A673 (cell line): ENCODE data around the gene BMP2K. TPM values are rescaled to one million over a fixed set of nuclear protein-coding genes. Genes with fewer than 3 reads are reported as not detected.

Source experiments
- BruUV-seq: library from RNA; stranded (reverse); fragments of 400-500 nt; replicated peaks from 2 replicates; lab custom pipeline; 2021; lab: Mats Ljungman, UMichigan
- CTCF ChIA-PET: fragments of 300-600 bp; sonication (Branson Sonifier 250); formaldehyde crosslinking; loops from one replicate; lab custom pipeline; 2022; ENCODE audit warnings: antibody characterized with exemption; lab: Charles Lee
- POLR2A ChIA-PET: fragments of 300-600 bp; sonication (Branson Sonifier 250); formaldehyde crosslinking; loops from one replicate; lab custom pipeline; 2022; ENCODE audit warnings: antibody characterized with exemption; ENCODE audit not compliant: low non-redundant PET; lab: Charles Lee
- DNase-seq: peaks from one replicate; pipeline ENCODE4 v3.0.0-alpha.2; 2015; ENCODE audit warnings: low spot score
- H3K27ac ChIP-seq: fragments of 200-600 bp; sonication (generic); 2 replicates; pipeline ENCODE4 v1.5.1; 2016; ENCODE audit warnings: mixed run types, low read depth, mild to moderate bottlenecking, mixed read lengths, antibody characterized with exemption, low read length; ENCODE audit not compliant: poor library complexity, severe bottlenecking
- H3K27me3 ChIP-seq: fragments of 200-600 bp; sonication (generic); replicated peaks from 2 replicates; pipeline ENCODE4 v1.6.1; 2017; ENCODE audit warnings: mixed run types, low read depth, mild to moderate bottlenecking, mixed read lengths, antibody characterized with exemption, low read length; ENCODE audit not compliant: insufficient read depth, poor library complexity
- H3K36me3 ChIP-seq: fragments of 200-600 bp; sonication (generic); 2 replicates; pipeline ENCODE4 v1.6.1; 2016; ENCODE audit warnings: mixed run types, mild to moderate bottlenecking, mixed read lengths, antibody characterized with exemption, low read length; ENCODE audit not compliant: insufficient read depth, poor library complexity, severe bottlenecking
- H3K4me1 ChIP-seq: fragments of 200-600 bp; sonication (generic); 2 replicates; pipeline ENCODE4 v1.6.1; 2017; ENCODE audit warnings: mixed run types, mild to moderate bottlenecking, mixed read lengths, antibody characterized with exemption, low read length; ENCODE audit not compliant: insufficient read depth, poor library complexity, severe bottlenecking
- H3K4me3 ChIP-seq: fragments of 200-600 bp; sonication (generic); 2 replicates; pipeline ENCODE4 v1.5.1; 2016; ENCODE audit warnings: low read depth, mixed run types, mild to moderate bottlenecking, mixed read lengths, low read length; ENCODE audit not compliant: poor library complexity, severe bottlenecking
- H3K9me3 ChIP-seq: fragments of 200-600 bp; sonication (generic); 2 replicates; pipeline ENCODE4 v1.6.1; 2016; ENCODE audit warnings: mixed run types, low read depth, mild to moderate bottlenecking, mixed read lengths, antibody characterized with exemption, low read length; ENCODE audit not compliant: poor library complexity, severe bottlenecking
- EZH2 ChIP-seq: fragments of 200-600 bp; sonication (generic); IDR thresholded peaks from 2 replicates; pipeline ENCODE4 v1.6.1; 2017; ENCODE audit warnings: borderline replicate concordance, low read depth, mild to moderate bottlenecking, mixed read lengths, antibody characterized with exemption, low read length; ENCODE audit not compliant: poor library complexity, severe bottlenecking
- intact Hi-C: fragments of 100-400 bp; cut with micrococcal nuclease; formaldehyde crosslinking; loops from one replicate; pipeline ENCODE4 v1.10.0; 2022; ENCODE audit not compliant: unreplicated experiment
- total RNA-seq: library from RNA; stranded (reverse); gene quantifications from 2 replicates; pipeline ENCODE4 v1.2.3, GENCODE V29; 2021
- TF ChIP-seq, protein P1 (sequence below): fragments of 300-800, 200-600 bp; sonication (generic); conservative IDR thresholded peaks from 2 replicates; pipeline ENCODE4 v1.5.1; 2017; ENCODE audit warnings: low read depth, mild to moderate bottlenecking, antibody characterized with exemption, low read length, moderate library complexity, mixed read lengths

Gene BMP2K
- total RNA-seq, 1 experiment from 2014 or later = 14.3 TPM

DNA sequence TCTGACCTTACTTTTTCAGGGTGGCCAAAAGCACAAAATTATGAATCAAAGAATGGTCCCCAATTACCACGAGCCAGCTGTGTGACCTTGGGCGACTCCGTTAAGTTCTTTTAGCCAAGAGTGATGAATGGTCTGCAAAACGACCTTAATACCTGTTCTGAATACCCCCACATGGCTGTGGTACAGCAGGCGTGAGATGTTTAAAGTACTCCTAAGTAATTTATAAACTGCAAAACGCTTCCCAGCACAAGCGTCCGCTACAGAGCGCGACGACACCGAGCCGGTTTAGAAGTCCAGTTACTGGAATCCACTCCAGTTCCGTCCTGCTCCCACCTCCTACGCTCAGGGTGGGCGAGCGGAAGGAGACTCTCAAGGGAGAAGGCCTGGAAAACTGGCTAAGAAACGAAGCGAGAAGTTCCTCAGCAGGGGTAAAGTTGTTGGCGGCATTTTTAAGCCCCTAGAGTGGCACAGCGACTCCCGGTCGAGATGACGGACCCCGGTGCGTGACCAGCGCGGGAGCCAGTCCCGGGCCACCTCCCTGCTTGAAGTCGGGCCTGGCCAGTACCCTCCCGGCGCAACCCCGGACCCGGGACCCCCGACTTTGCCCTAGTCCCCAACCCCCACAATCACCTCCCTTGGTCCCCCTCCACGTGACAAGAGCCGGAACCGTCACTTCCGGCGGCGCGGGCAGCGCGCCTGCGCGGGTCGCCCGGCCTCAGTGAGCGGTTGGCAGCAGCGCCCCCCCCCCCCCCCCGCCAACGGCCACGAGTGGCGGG, 659 bp upstream of the BMP2K start:
- Histone ChIP-seq H3K4me3 (peak overlapping the region; percentile 69), H3K36me3 (no peaks in the 10 kb centered on the region), H3K9me3 (no peaks in the 10 kb centered on the region), H3K27me3 (no peaks in the 10 kb centered on the region), H3K27ac (peak overlapping the region; percentile 92), H3K4me1 (peaks cover 13% of the 10 kb centered on the region)
- peak; percentile 78 for DNase-seq
- TSS peak; percentile 97 for BruUV-seq
- TF ChIP-seq EZH2 = no peak
- TF ChIP-seq, protein P1, sequence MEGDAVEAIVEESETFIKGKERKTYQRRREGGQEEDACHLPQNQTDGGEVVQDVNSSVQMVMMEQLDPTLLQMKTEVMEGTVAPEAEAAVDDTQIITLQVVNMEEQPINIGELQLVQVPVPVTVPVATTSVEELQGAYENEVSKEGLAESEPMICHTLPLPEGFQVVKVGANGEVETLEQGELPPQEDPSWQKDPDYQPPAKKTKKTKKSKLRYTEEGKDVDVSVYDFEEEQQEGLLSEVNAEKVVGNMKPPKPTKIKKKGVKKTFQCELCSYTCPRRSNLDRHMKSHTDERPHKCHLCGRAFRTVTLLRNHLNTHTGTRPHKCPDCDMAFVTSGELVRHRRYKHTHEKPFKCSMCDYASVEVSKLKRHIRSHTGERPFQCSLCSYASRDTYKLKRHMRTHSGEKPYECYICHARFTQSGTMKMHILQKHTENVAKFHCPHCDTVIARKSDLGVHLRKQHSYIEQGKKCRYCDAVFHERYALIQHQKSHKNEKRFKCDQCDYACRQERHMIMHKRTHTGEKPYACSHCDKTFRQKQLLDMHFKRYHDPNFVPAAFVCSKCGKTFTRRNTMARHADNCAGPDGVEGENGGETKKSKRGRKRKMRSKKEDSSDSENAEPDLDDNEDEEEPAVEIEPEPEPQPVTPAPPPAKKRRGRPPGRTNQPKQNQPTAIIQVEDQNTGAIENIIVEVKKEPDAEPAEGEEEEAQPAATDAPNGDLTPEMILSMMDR = no peak
- intact Hi-C loops = loop anchor here (5.0 to 10.0 kb wide), 2 partner anchors 87 to 131 kb away; no protein-coding TSS in a partner anchor
- ChIA-PET CTCF (no interaction called here), POLR2A (no interaction called here)

DNA sequence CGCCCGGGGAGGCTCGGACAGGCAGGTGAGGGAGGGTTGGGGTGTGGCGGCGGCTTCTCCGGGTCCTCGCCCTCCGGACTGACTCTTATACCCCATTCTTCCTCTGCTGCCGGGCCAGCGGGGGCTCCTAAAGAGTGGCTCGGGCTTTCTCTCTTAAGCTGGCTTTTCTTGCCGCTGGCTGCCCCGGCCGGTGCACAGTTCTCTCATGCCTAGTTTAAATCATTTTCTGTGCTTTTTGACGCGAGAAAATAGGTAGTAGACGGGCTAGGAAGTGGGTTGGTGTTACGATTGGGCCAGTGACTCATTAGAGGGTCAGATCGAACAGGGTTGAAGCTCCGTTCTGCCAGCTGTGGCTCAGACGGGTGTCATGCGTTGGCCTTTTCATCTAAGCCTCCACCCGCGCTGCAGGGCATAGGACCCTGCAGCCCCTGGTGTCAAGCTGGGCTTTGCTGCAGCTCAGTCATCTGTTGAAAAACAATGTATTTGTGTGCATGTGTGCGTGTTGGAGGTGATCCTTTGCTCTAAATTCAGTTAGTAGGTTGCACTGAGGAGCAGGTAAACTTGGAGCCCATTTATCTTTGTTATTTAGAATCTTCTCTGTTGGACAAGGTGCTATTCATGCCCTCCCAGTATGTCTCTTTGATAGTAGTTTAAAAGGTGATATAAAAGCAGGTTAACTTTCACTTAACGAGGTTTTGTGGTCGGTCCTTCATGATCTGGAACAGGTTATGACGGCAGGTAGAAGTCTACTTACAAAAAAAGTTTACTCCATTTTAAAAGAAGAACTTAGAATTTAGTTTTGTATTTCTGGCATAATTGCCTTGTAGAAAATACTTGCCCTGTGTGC, 802 bp downstream of the BMP2K start:
- no peak for DNase-seq
- TF ChIP-seq EZH2 = no peak
- TF ChIP-seq, protein P1 = no peak
- Histone ChIP-seq H3K4me3 (peak overlapping the region; percentile 69), H3K27me3 (no peaks in the 10 kb centered on the region), H3K36me3 (no peaks in the 10 kb centered on the region), H3K9me3 (no peaks in the 10 kb centered on the region), H3K4me1 (peaks cover 13% of the 10 kb centered on the region), H3K27ac (peak overlapping the region; percentile 70)
- CTCF ChIA-PET = interaction anchor here (0.6 kb wide), 1 partner anchor 1317 kb away, joined by 7 read pairs; no protein-coding TSS in a partner anchor
- intact Hi-C loops = loop anchor here (5.0 to 10.0 kb wide), 2 partner anchors 85 to 132 kb away; no protein-coding TSS in a partner anchor
- no TSS peak for BruUV-seq
- POLR2A ChIA-PET = interaction anchor here (0.6 kb wide), 1 partner anchor 95 kb away, joined by 5 read pairs; no protein-coding TSS in a partner anchor

DNA sequence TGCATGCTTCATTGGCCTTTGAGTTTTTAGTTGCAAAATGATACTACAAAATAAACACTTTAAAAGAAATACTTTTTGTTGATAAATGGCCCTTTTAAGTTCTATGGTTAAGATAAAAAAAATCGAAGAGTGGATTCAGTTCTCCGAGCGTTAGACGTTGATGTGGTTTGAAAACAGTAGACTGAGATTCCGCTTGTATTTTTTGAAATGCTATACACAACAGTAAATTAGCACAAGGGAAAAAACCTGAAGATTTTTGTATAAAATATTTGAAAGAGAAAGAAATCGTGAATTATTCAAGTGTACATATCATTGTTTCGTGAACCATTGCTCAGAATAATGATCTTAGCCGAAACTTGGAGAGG, 1.4 kb downstream of the BMP2K start:
- intact Hi-C loops = loop anchor here (5.0 to 10.0 kb wide), 2 partner anchors 85 to 133 kb away; no protein-coding TSS in a partner anchor
- ChIA-PET CTCF (no interaction called here), POLR2A (no interaction called here)
- DNase-seq = no peak
- TSS peak; percentile 35 for BruUV-seq
- H3K9me3 ChIP-seq = no peaks in the 10 kb centered on the region
- TF ChIP-seq, protein P1 = no peak
- no peak for TF ChIP-seq EZH2
- H3K27ac ChIP-seq = no peak overlapping the region
- no peaks in the 10 kb centered on the region for H3K27me3 ChIP-seq
- H3K4me3 ChIP-seq = peak overlapping the region; percentile 69
- peaks cover 13% of the 10 kb centered on the region for H3K4me1 ChIP-seq
- H3K36me3 ChIP-seq = no peaks in the 10 kb centered on the region
